ENCODE results near the gene PLCB2.
A peak's percentile ranks its signal among the peaks of the same experiment; 100 is the strongest.

Gene PLCB2

DNA sequence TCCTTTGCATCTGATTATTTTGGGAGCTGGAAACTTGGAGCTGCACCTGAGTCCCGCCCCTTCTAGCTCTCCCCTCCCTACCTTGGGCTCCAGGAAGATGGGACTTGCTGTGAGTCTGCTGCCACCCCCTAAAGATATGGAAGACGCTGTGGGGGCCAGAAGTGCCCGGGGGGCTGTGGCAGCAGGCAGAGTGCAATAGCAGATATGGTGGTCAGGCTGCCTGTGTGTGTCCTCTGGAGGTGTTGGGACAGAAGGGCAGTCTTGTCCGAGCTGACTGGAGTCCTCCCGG, 68.4 kb downstream of the PLCB2 start:
- Histone ChIP-seq H3K9me3 (ENCODE audit: low read depth, low read length) (no peaks in the 10 kb centered on the region), H3K27ac (no peak overlapping the region), H3K4me3 (peak overlapping the region; percentile 76), H3K36me3 (ENCODE audit: insufficient read depth, low read length) (no peaks in the 10 kb centered on the region), H3K9ac (ENCODE audit: insufficient read length) (peak overlapping the region; percentile 60)
- TF ChIP-seq FOXP2 (optimal IDR thresholded peaks at IDR 0.05; ENCODE audit: control extremely low read depth, extremely low read length, insufficient read depth) = no peak
- TF ChIP-seq POLR2AphosphoS5 (IDR thresholded peaks at IDR 0.05; ENCODE audit: borderline replicate concordance, low read depth, low read length) = no peak
- no peak for TF ChIP-seq EZH2 (IDR thresholded peaks at IDR 0.05)
- no peak for DNase-seq (ENCODE audit: low read depth, low spot score)

DNA sequence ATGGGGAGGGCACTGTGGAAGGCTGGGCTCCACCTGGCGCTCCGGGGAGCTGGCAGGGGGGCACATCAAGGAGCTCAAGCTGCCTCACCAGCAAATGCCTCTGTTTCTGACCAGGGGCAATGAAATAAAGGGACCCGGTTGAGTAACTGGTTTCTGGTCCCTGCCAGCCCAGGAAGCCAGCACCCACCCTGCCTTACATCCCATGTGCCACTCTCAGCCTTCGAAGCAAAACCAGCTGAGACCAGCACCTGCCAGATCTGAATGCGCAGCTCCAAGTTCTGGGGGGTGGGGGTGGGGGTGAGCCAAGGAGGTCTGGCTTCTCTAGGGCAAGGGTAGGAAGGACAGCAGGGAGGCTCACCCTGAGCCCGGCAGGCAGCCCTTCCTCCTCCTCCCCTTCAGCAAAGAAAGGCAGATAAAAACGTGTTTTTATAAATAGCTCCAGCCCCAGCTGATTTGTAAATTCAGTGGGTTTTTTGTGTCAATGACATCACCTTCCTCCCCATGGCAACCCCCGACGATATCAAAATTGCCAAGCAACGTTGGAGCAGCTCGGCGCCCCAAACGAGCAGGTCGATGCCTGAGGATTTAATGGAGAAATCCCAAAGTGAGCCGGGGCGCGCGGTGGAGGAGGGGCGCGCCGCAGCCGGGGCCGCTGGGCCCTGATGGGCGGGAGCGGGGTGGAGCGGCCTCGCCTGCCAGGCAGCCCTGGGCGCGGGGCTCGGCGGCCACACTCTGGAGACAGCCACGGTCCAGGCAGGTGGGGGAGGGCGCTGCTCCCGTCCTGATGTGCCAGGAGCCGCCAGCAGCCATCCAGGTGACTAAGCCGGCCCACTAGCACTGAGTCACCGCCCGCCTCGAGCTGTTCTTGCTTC, 69.0 kb downstream of the PLCB2 start, which contains the start of gene PAK6:
Gene PAK6 (plus strand): TSS at position 532 of the 872 bp plus-strand sequence. CDS start 25,723 bp downstream, outside the sequence.
- DNase-seq (ENCODE audit: low read depth, low spot score) = no peak
- Histone ChIP-seq H3K9me3 (ENCODE audit: low read depth, low read length) (no peaks in the 10 kb centered on the region), H3K27ac (no peak within 1 kb of the TSS), H3K36me3 (ENCODE audit: insufficient read depth, low read length) (no peaks in the 10 kb centered on the region; the same call in 1 of the 2 replicates), H3K4me3 (peak within 1 kb of the TSS; percentile 76), H3K9ac (ENCODE audit: insufficient read length) (peak within 1 kb of the TSS; percentile 60)
- TF ChIP-seq POLR2AphosphoS5 (IDR thresholded peaks at IDR 0.05; ENCODE audit: borderline replicate concordance, low read depth, low read length) (no peak; the same call in 1 of the 2 replicates), EZH2 (IDR thresholded peaks at IDR 0.05) (no peak), FOXP2 (optimal IDR thresholded peaks at IDR 0.05; ENCODE audit: control extremely low read depth, extremely low read length, insufficient read depth) (no peak)
